Measurements from ENCODE around the gene SIAH1. TPM values are rescaled to one million over a fixed set of nuclear protein-coding genes. Genes with fewer than 3 reads are reported as not detected.

SIAH1 gene
- total RNA-seq, 1 donor from 2014 or later, result 73.9 TPM

DNA sequence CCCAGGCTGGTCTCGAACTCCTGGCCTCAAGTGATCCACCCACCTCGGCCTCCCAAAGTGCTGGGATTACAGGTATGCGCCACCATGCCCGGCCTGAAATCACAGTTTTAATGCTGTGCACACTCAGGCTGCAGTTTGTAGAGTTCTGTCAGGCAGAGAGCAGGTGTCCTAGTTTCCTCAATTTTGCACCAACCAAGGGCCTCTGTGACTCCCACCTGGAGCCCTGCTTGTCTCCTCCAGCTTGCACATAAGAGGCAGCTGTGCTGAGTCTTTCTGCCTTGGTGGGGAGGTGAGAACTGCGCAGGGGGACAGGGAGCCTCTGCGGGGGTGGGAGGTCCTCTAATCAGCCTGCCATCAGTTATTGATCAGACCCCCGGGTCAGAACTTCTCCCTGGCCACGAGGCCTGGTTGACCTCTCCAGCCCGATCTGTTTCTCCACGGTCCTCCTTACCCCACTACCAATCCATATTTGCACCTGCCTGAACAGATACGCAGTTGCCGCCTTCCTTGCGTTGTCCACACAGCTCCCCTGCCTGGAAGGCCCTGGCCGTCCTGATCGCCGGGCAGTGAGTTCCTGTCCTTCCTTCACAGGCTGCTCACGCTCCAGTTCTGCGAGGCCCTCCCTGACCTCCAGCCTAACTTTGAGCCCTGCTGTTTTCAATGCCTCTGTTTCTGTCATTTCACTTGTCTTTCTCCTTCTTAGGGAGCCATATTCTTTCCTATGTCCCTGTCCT, 48.1 kb upstream of the SIAH1 start:
- Histone ChIP-seq H3K4me2 (no peak overlapping the region), H3K27ac (no peak overlapping the region), H3K4me3 (no peak overlapping the region), H4K20me1 (ENCODE audit: low read depth) (no peaks in the 10 kb centered on the region), H2AFZ (replicated peaks) (no peak overlapping the region), H3K4me1 (no peaks in the 10 kb centered on the region), H3K79me2 (ENCODE audit: low read depth) (no peaks in the 10 kb centered on the region), H3K27me3 (no peaks in the 10 kb centered on the region), H3K9me3 (ENCODE audit: low read depth) (no peaks in the 10 kb centered on the region), H3K9ac (no peak overlapping the region), H3F3A (ENCODE audit: low read depth) (no peaks in the 10 kb centered on the region), H3K36me3 (no peaks in the 10 kb centered on the region)
- no peaks in the 10 kb centered on the region for H3K4me1 Mint-ChIP-seq
- no peak overlapping the region for H3K27ac Mint-ChIP-seq
- no peaks in the 10 kb centered on the region for H3K36me3 Mint-ChIP-seq
- no peaks in the 10 kb centered on the region for H3K9me3 Mint-ChIP-seq
- peaks cover 16% of the 10 kb centered on the region for H3K27me3 Mint-ChIP-seq (ENCODE audit: insufficient read depth, low read depth)
- DNase-seq (ENCODE audit: low spot score), result no peak
- no peak overlapping the region for H3K4me3 Mint-ChIP-seq
- no peak for TF ChIP-seq EZH2phosphoT487 (IDR thresholded peaks at IDR 0.05)
- no peak for TF ChIP-seq EZH2 (IDR thresholded peaks at IDR 0.05)
- TF ChIP-seq, protein P1, sequence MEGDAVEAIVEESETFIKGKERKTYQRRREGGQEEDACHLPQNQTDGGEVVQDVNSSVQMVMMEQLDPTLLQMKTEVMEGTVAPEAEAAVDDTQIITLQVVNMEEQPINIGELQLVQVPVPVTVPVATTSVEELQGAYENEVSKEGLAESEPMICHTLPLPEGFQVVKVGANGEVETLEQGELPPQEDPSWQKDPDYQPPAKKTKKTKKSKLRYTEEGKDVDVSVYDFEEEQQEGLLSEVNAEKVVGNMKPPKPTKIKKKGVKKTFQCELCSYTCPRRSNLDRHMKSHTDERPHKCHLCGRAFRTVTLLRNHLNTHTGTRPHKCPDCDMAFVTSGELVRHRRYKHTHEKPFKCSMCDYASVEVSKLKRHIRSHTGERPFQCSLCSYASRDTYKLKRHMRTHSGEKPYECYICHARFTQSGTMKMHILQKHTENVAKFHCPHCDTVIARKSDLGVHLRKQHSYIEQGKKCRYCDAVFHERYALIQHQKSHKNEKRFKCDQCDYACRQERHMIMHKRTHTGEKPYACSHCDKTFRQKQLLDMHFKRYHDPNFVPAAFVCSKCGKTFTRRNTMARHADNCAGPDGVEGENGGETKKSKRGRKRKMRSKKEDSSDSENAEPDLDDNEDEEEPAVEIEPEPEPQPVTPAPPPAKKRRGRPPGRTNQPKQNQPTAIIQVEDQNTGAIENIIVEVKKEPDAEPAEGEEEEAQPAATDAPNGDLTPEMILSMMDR (IDR thresholded peaks at IDR 0.05), result no peak

DNA sequence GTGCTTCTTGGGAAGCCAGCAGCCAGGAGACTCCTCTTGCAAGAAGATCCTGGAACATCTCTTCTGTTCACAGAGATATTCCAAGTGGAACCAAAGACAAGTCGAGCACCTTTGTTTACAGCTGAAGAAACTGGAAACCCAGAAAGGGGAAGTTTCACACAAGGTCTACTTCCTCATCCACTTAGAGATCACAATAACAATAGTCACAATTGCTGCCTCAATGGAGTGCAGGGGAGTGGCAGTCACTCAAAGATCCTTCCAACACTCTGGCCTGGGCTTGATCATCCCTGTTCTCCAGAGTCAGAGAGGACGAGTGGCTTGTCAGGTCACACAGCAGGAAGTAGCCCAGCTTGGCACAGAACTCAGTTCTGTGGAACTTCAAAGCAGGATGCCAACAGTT, 46.9 kb upstream of the SIAH1 start:
- Histone ChIP-seq H3K4me3 (no peak overlapping the region), H3K27ac (no peak overlapping the region), H3K79me2 (ENCODE audit: low read depth) (no peaks in the 10 kb centered on the region), H4K20me1 (ENCODE audit: low read depth) (no peaks in the 10 kb centered on the region), H2AFZ (replicated peaks) (no peak overlapping the region), H3K4me1 (no peaks in the 10 kb centered on the region), H3F3A (ENCODE audit: low read depth) (no peaks in the 10 kb centered on the region), H3K36me3 (no peaks in the 10 kb centered on the region), H3K4me2 (no peak overlapping the region), H3K27me3 (no peaks in the 10 kb centered on the region), H3K9ac (no peak overlapping the region), H3K9me3 (ENCODE audit: low read depth) (no peaks in the 10 kb centered on the region)
- no peak for DNase-seq (ENCODE audit: low spot score)
- Mint-ChIP-seq H3K4me1 (no peaks in the 10 kb centered on the region), H3K9me3 (no peaks in the 10 kb centered on the region), H3K27me3 (ENCODE audit: insufficient read depth, low read depth) (peaks cover 17% of the 10 kb centered on the region), H3K36me3 (no peaks in the 10 kb centered on the region), H3K4me3 (no peak overlapping the region), H3K27ac (no peak overlapping the region)
- TF ChIP-seq, protein P1 (IDR thresholded peaks at IDR 0.05), result no peak
- TF ChIP-seq EZH2 (IDR thresholded peaks at IDR 0.05), result no peak
- TF ChIP-seq EZH2phosphoT487 (IDR thresholded peaks at IDR 0.05), result no peak

DNA sequence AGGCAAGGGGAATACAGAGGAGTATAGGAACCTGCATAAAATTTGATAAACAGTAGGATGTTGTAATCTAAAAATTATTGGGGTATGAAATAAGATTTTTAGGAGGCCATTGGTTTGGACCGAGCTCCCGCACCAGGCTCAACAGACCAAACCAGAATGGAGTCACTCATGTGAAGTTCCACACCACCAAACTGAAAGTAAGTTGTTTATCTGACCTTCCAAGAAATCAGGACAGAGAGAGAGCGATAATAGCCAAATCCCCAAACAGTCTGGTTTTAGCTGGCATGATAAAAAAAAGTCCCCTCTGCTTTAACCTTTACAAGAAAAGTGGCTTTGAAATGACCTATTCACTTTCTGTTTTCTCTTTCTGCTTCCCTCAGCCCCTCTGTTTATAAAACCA, 45.7 kb upstream of the SIAH1 start:
- no peak for DNase-seq (ENCODE audit: low spot score)
- no peaks in the 10 kb centered on the region for H3K9me3 ChIP-seq (ENCODE audit: low read depth)
- H3K27ac Mint-ChIP-seq, result no peak overlapping the region
- no peaks in the 10 kb centered on the region for H3F3A ChIP-seq (ENCODE audit: low read depth)
- no peaks in the 10 kb centered on the region for H3K9me3 Mint-ChIP-seq
- no peak overlapping the region for H3K4me3 Mint-ChIP-seq
- H3K36me3 Mint-ChIP-seq, result no peaks in the 10 kb centered on the region
- no peak overlapping the region for H3K4me3 ChIP-seq
- H4K20me1 ChIP-seq (ENCODE audit: low read depth), result no peaks in the 10 kb centered on the region
- H3K36me3 ChIP-seq, result no peaks in the 10 kb centered on the region
- H3K9ac ChIP-seq, result no peak overlapping the region
- no peaks in the 10 kb centered on the region for H3K27me3 ChIP-seq
- H3K4me2 ChIP-seq, result no peak overlapping the region
- H3K4me1 ChIP-seq, result no peaks in the 10 kb centered on the region
- H2AFZ ChIP-seq (replicated peaks), result no peak overlapping the region
- H3K27ac ChIP-seq, result no peak overlapping the region
- no peaks in the 10 kb centered on the region for H3K79me2 ChIP-seq (ENCODE audit: low read depth)
- no peaks in the 10 kb centered on the region for H3K4me1 Mint-ChIP-seq
- H3K27me3 Mint-ChIP-seq (ENCODE audit: insufficient read depth, low read depth), result peaks cover 18% of the 10 kb centered on the region
- TF ChIP-seq, protein P1 (IDR thresholded peaks at IDR 0.05), result no peak
- TF ChIP-seq EZH2 (IDR thresholded peaks at IDR 0.05) (no peak), EZH2phosphoT487 (IDR thresholded peaks at IDR 0.05) (no peak)
